ENCODE results near the gene GTF2H4.
A peak's percentile ranks its signal among the peaks of the same experiment; 100 is the strongest.

Gene GTF2H4

DNA sequence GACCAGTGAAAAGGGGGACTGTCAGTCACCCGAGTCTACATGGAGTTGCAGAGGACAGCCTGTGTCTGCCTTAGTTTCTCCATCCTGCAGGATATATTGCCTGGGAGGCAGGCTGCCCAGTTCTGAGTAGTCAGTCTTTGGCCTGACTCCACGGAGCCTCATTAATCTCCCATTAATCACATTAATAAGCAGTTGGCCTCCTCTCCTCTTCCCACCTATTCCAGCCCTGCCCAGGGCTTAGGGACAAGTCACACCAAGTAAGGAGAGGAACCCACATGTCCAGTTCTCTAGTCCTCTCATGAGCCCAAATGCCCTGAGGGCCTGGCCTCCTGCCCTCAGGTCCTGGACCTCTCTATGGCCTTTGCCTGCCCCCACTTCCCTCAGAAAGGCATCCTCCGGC, 31.5 kb downstream of the GTF2H4 start:
- TF ChIP-seq, protein P1, sequence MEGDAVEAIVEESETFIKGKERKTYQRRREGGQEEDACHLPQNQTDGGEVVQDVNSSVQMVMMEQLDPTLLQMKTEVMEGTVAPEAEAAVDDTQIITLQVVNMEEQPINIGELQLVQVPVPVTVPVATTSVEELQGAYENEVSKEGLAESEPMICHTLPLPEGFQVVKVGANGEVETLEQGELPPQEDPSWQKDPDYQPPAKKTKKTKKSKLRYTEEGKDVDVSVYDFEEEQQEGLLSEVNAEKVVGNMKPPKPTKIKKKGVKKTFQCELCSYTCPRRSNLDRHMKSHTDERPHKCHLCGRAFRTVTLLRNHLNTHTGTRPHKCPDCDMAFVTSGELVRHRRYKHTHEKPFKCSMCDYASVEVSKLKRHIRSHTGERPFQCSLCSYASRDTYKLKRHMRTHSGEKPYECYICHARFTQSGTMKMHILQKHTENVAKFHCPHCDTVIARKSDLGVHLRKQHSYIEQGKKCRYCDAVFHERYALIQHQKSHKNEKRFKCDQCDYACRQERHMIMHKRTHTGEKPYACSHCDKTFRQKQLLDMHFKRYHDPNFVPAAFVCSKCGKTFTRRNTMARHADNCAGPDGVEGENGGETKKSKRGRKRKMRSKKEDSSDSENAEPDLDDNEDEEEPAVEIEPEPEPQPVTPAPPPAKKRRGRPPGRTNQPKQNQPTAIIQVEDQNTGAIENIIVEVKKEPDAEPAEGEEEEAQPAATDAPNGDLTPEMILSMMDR (IDR thresholded peaks at IDR 0.05; ENCODE audit: insufficient read depth, low read length, poor library complexity, severe bottlenecking): no peak
- no peak for DNase-seq (ENCODE audit: extremely low read depth, insufficient read length)
- Histone ChIP-seq H3K27me3 (replicated peaks; ENCODE audit: control insufficient read depth, insufficient read depth, low read length) (peaks cover 2% of the 10 kb centered on the region; the same call in 1 of the 2 replicates), H3K4me3 (replicated peaks; ENCODE audit: low read depth, low read length) (no peak overlapping the region), H3K36me3 (ENCODE audit: control insufficient read depth, insufficient read depth, low read length) (no peaks in the 10 kb centered on the region)

DNA sequence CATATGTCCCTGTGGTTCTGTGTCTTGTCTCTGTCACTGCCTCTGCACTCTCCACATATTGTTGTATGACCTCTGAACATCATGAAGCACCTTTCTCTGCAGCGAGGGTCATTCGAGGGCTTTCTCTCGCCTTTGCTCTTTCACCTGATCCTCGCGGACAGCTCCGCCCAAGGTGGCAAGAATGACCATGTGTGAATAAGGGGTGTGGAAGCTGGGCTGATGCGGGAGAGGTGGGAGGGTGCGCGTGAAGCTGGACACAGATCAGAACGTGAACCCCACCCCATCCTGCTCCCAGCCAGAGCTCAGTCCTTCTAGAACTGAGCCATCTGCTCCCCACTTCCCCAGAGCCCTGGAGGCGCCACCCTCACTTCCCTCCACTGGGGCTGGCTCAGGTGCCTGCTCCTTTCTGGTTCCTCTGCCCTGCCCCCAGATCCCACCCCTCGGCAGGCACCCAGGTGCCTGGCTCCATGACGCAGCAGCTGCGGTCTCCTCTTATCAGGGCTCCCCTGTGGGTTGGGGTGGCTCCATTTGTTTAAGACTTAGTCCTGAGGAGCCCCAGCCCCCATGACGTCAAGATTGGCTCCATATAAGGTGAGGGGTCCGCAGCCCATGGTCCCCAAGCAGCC, 32.5 kb downstream of the GTF2H4 start, which contains the start of gene MUCL3:
Gene MUCL3 (plus strand): TSS at position 613 of the 626 bp plus-strand sequence. CDS start 27 bp downstream, outside the sequence.
- Histone ChIP-seq H3K4me3 (replicated peaks; ENCODE audit: low read depth, low read length) (no peak within 1 kb of the TSS), H3K36me3 (ENCODE audit: control insufficient read depth, insufficient read depth, low read length) (no peaks in the 10 kb centered on the region), H3K27me3 (replicated peaks; ENCODE audit: control insufficient read depth, insufficient read depth, low read length) (peaks cover 2% of the 10 kb centered on the region; the same call in 1 of the 2 replicates)
- TF ChIP-seq, protein P1 (IDR thresholded peaks at IDR 0.05; ENCODE audit: insufficient read depth, low read length, poor library complexity, severe bottlenecking): no peak
- no peak for DNase-seq (ENCODE audit: extremely low read depth, insufficient read length)

DNA sequence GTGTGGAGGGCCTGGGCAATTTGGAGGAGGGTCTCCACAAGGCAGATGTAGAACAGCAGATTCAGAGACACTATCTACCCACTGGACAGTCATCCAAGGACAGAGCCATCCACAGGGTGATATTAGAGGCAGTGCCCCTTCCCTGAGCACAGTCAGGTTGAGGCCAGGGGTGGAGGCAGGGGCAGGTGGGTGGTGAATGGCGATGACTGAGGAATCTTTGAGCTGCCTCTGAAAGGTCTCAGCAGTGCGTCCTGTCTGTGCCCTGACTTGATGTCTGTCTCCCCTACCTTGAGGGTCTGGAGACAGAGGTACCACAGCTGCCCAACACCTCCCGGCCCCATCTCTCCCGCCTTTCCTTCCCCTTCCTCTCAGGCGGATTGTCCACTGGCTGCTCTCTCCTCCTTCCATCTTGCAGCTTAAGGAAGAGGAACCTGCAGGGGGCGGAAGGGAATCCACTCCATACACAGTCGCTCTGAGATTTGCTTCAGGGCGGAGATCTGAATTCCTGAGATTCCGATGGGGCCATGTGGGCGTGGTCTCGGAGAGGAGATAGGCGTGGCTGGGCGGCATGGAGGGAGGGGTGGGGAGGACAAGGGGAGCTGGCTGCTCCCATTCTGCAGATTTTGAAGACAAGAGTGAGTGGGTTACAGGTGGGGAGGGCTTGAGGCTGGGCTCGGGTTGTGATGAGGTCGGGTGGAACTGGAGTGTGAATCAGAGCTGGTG, 34.5 kb downstream of the GTF2H4 start:
- peaks cover 2% of the 10 kb centered on the region; the same call in 1 of the 2 replicates for H3K27me3 ChIP-seq (replicated peaks; ENCODE audit: control insufficient read depth, insufficient read depth, low read length)
- H3K4me3 ChIP-seq (replicated peaks; ENCODE audit: low read depth, low read length): no peak overlapping the region
- DNase-seq (ENCODE audit: extremely low read depth, insufficient read length): no peak
- H3K36me3 ChIP-seq (ENCODE audit: control insufficient read depth, insufficient read depth, low read length): no peaks in the 10 kb centered on the region
- TF ChIP-seq, protein P1 (IDR thresholded peaks at IDR 0.05; ENCODE audit: insufficient read depth, low read length, poor library complexity, severe bottlenecking): peak; percentile 32

DNA sequence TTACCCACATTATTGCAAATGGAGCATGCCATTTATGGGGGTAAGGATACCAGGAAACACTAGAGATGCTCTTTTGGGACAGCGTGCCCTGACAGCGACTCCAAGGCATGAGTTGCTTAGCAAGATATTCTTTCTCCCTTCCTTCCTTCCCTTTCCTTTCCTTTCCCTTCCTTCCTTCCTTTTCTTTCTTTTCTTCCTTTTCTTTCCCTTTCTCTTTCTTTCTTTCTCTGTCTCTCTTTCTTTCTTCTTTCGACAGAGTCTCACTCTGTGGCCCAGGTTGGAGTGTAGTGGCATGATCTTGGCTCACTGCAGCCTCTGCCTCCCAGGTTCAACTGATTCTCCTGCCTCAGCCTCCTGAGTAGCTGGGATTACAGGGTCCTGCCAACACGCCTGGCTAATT, 36.0 kb downstream of the GTF2H4 start:
- DNase-seq (ENCODE audit: extremely low read depth, insufficient read length): no peak
- H3K27me3 ChIP-seq (replicated peaks; ENCODE audit: control insufficient read depth, insufficient read depth, low read length): 0 out of 2 replicates have a peak, but pooled peaks cover 2% of the 10 kb centered on the region
- TF ChIP-seq, protein P1 (IDR thresholded peaks at IDR 0.05; ENCODE audit: insufficient read depth, low read length, poor library complexity, severe bottlenecking): no peak
- no peak overlapping the region for H3K4me3 ChIP-seq (replicated peaks; ENCODE audit: low read depth, low read length)
- no peaks in the 10 kb centered on the region for H3K36me3 ChIP-seq (ENCODE audit: control insufficient read depth, insufficient read depth, low read length)

DNA sequence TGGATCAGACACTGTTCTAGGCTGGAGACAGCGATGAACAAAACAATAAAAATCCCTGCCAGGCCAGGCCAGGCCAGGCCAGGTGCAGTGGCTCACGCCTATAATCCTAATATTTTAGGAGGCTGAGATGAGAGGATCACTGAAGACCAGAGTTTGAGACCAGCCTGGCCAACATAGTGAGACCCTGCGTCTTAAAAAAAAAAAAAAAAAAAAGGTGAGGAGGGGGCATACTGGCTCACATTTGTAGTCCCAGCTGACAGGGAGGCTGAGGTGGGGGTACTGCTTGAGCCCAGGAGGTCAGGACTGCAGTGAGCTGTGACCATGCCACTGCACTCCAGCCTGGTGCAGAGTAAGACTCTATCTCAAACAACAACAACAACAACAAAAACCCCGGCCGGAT, 37.3 kb downstream of the GTF2H4 start:
- Histone ChIP-seq H3K36me3 (ENCODE audit: control insufficient read depth, insufficient read depth, low read length) (no peaks in the 10 kb centered on the region), H3K4me3 (replicated peaks; ENCODE audit: low read depth, low read length) (no peak overlapping the region), H3K27me3 (replicated peaks; ENCODE audit: control insufficient read depth, insufficient read depth, low read length) (0 out of 2 replicates have a peak, but pooled peaks cover 2% of the 10 kb centered on the region)
- no peak for DNase-seq (ENCODE audit: extremely low read depth, insufficient read length)
- TF ChIP-seq, protein P1 (IDR thresholded peaks at IDR 0.05; ENCODE audit: insufficient read depth, low read length, poor library complexity, severe bottlenecking): no peak

Measured in GM06990 (cell line).